MM.1S (cell line): ENCODE data around the gene CHSY3.

Experiments
- DNase-seq: peaks from one replicate; pipeline ENCODE4 v3.0.0-alpha.2; 2015
- H2AFZ ChIP-seq: fragments of 300-600 bp; sonication (generic); 2 replicates; pipeline ENCODE4 v1.6.0; 2016; ENCODE audit warnings: antibody characterized with exemption, low read length
- H3F3A ChIP-seq: fragments of 300-600 bp; sonication (generic); 2 replicates; pipeline ENCODE4 v1.6.1; 2016; ENCODE audit warnings: mild to moderate bottlenecking, antibody characterized with exemption, low read length, moderate library complexity, mixed read lengths; ENCODE audit not compliant: insufficient read depth
- H3K27ac ChIP-seq: fragments of 300-600 bp; sonication (generic); 2 replicates; pipeline ENCODE4 v1.5.1; 2016; ENCODE audit warnings: mild to moderate bottlenecking, low read length
- H3K27me3 ChIP-seq: fragments of 300-600 bp; sonication (generic); replicated peaks from 2 replicates; pipeline ENCODE4 v1.6.0; 2016; ENCODE audit warnings: low read length; ENCODE audit not compliant: insufficient read depth
- H3K36me3 ChIP-seq: fragments of 300-600 bp; sonication (generic); replicated peaks from 2 replicates; pipeline ENCODE4 v1.6.1; 2016; ENCODE audit warnings: mild to moderate bottlenecking, low read length, mixed read lengths; ENCODE audit not compliant: insufficient read depth
- H3K4me1 ChIP-seq: fragments of 300-600 bp; sonication (generic); 2 replicates; pipeline ENCODE4 v1.6.1; 2016; ENCODE audit warnings: low read length, mixed read lengths
- H3K4me2 ChIP-seq: fragments of 300-600 bp; sonication (generic); 2 replicates; pipeline ENCODE4 v1.6.0; 2016; ENCODE audit warnings: low read depth, low read length
- H3K4me3 ChIP-seq: fragments of 300-600 bp; sonication (generic); 2 replicates; pipeline ENCODE4 v1.5.1; 2016; ENCODE audit warnings: low read length, mixed read lengths
- H3K79me2 ChIP-seq: fragments of 300-600 bp; sonication (generic); 2 replicates; pipeline ENCODE4 v1.6.1; 2016; ENCODE audit warnings: mixed run types, low read length, mixed read lengths
- H3K9ac ChIP-seq: fragments of 300-600 bp; sonication (generic); 2 replicates; pipeline ENCODE4 v1.6.1; 2016; ENCODE audit warnings: low read length, mixed read lengths
- H3K9me2 ChIP-seq: fragments of 300-600 bp; sonication (generic); replicated peaks from 2 replicates; pipeline ENCODE4 v1.6.1; 2016; ENCODE audit warnings: mild to moderate bottlenecking, low read length, mixed read lengths; ENCODE audit not compliant: insufficient read depth
- H3K9me3 ChIP-seq: fragments of 300-600 bp; sonication (generic); replicated peaks from 2 replicates; pipeline ENCODE4 v1.6.1; 2016; ENCODE audit warnings: mild to moderate bottlenecking, low read length, mixed read lengths; ENCODE audit not compliant: insufficient read depth
- H4K20me1 ChIP-seq: fragments of 300-600 bp; sonication (generic); 2 replicates; pipeline ENCODE4 v1.6.1; 2016; ENCODE audit warnings: mild to moderate bottlenecking, low read length, moderate library complexity, mixed read lengths; ENCODE audit not compliant: insufficient read depth
- EZH2 ChIP-seq: fragments of 300-600 bp; sonication (generic); optimal IDR thresholded peaks from 2 replicates; pipeline ENCODE3; 2017; ENCODE audit warnings: low read depth, mild to moderate bottlenecking, antibody characterized with exemption, low read length, mixed read lengths
- EZH2phosphoT487 ChIP-seq: fragments of 300-600 bp; sonication (generic); IDR thresholded peaks from 2 replicates; pipeline ENCODE4 v1.6.1; 2018; ENCODE audit warnings: antibody characterized with exemption, low read length
- TF ChIP-seq, protein P1 (sequence below): fragments of 300-600 bp; sonication (generic); IDR thresholded peaks from 2 replicates; pipeline ENCODE4 v1.5.1; 2016; ENCODE audit warnings: antibody characterized with exemption, low read length, mixed read lengths

The CHSY3 gene

DNA sequence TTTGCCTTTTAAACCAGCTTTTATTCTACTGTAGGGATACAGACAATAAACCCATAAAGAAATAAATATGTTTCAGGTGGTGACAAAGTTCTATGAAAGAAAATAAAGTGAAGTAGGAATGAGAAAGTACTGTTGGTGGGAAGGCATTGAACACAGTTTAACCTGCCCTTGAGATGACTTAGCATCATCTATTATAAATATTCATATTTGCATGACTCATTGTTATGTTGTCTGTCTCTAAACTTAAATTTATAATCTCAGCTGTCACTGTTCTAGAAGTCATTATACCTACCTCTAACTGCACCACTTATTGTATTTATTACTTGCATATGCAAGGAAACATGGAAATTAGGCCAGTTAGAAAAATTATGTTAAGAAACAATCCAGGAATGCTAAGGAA, 202.2 kb downstream of the CHSY3 start:
- peaks cover 37% of the 10 kb centered on the region for H3K4me1 ChIP-seq
- no peak overlapping the region for H3K9ac ChIP-seq
- no peak overlapping the region for H3K27ac ChIP-seq
- no peak overlapping the region for H3K4me2 ChIP-seq
- H4K20me1 ChIP-seq = no peaks in the 10 kb centered on the region
- no peaks in the 10 kb centered on the region for H3K9me3 ChIP-seq
- H3K36me3 ChIP-seq = no peaks in the 10 kb centered on the region
- peaks cover 4% of the 10 kb centered on the region; the same call in 1 of the 2 replicates for H3F3A ChIP-seq
- DNase-seq = no peak
- H3K27me3 ChIP-seq = no peaks in the 10 kb centered on the region
- no peaks in the 10 kb centered on the region for H3K79me2 ChIP-seq
- TF ChIP-seq EZH2phosphoT487 = no peak
- TF ChIP-seq, protein P1, sequence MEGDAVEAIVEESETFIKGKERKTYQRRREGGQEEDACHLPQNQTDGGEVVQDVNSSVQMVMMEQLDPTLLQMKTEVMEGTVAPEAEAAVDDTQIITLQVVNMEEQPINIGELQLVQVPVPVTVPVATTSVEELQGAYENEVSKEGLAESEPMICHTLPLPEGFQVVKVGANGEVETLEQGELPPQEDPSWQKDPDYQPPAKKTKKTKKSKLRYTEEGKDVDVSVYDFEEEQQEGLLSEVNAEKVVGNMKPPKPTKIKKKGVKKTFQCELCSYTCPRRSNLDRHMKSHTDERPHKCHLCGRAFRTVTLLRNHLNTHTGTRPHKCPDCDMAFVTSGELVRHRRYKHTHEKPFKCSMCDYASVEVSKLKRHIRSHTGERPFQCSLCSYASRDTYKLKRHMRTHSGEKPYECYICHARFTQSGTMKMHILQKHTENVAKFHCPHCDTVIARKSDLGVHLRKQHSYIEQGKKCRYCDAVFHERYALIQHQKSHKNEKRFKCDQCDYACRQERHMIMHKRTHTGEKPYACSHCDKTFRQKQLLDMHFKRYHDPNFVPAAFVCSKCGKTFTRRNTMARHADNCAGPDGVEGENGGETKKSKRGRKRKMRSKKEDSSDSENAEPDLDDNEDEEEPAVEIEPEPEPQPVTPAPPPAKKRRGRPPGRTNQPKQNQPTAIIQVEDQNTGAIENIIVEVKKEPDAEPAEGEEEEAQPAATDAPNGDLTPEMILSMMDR = no peak
- TF ChIP-seq EZH2 = no peak
- H2AFZ ChIP-seq = no peak overlapping the region
- H3K9me2 ChIP-seq = no peaks in the 10 kb centered on the region
- no peak overlapping the region for H3K4me3 ChIP-seq

DNA sequence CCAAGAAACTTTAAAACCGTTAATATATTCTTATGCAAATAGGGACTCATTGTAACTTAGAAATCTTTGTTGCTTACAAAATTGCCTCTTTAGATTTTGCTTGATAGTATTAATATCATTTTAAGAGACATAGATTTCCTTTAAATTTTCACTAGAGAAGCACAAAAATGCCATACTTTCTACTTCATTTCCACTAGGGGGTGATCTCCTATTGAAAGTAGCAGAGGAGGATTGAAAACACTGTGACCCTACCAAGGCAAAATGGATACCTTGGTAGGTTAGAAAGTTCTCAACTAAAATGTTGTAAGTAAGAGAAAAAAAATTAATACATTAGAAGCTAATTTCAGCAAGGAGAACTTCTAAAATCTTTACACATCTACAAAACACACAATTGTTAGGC, 204.9 kb downstream of the CHSY3 start:
- Histone ChIP-seq H2AFZ (no peak overlapping the region), H3K27ac (no peak overlapping the region), H3K9me3 (no peaks in the 10 kb centered on the region), H3K4me2 (no peak overlapping the region), H3K9ac (no peak overlapping the region), H3K79me2 (no peaks in the 10 kb centered on the region), H3K36me3 (no peaks in the 10 kb centered on the region), H3K9me2 (no peaks in the 10 kb centered on the region), H3K4me3 (no peak overlapping the region), H3K4me1 (peaks cover 40% of the 10 kb centered on the region), H4K20me1 (no peaks in the 10 kb centered on the region), H3F3A (peaks cover 15% of the 10 kb centered on the region; the same call in 1 of the 2 replicates), H3K27me3 (no peaks in the 10 kb centered on the region)
- DNase-seq = peak; percentile 75
- TF ChIP-seq EZH2phosphoT487 = no peak
- no peak for TF ChIP-seq EZH2
- TF ChIP-seq, protein P1 = peak; percentile 72

DNA sequence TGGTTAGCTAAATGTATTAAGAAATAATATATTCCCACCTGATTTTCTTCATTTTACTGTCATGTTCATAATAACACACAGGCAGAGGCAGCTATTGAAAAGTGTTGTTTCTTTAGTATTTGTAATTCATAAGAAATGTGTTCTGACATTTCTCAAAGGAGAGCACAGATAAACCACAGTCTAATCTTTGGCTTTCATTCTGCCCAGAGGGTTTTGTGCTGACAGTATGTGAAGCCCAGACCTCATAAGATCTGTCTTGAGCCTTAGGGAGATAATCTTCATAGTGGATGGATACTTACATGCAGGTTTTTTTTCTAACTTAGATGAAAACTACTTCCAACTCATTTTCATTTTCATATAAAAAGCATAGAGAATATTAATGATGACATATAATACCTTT, 206.1 kb downstream of the CHSY3 start:
- H4K20me1 ChIP-seq = no peaks in the 10 kb centered on the region
- no peaks in the 10 kb centered on the region for H3K9me2 ChIP-seq
- H2AFZ ChIP-seq = no peak overlapping the region
- TF ChIP-seq, protein P1 = no peak
- TF ChIP-seq EZH2phosphoT487 = no peak
- no peak for TF ChIP-seq EZH2
- H3F3A ChIP-seq = peaks cover 15% of the 10 kb centered on the region; the same call in 1 of the 2 replicates
- no peaks in the 10 kb centered on the region for H3K27me3 ChIP-seq
- peaks cover 40% of the 10 kb centered on the region for H3K4me1 ChIP-seq
- 0 out of 2 replicates have a peak overlapping the region, but pooled peaks have one; percentile 6 for H3K4me2 ChIP-seq
- DNase-seq = peak; percentile 56
- peak overlapping the region; percentile 16; the same call in 1 of the 2 replicates for H3K27ac ChIP-seq
- H3K9me3 ChIP-seq = no peaks in the 10 kb centered on the region
- no peaks in the 10 kb centered on the region for H3K36me3 ChIP-seq
- no peak overlapping the region for H3K4me3 ChIP-seq
- H3K79me2 ChIP-seq = no peaks in the 10 kb centered on the region
- no peak overlapping the region for H3K9ac ChIP-seq
